ENCODE data around the gene MZT2B.
"Not testable (repeated sequence)": the region's sequence is repeated elsewhere in the genome, so short reads cannot be mapped to it uniquely, and the experiment has no call there.

MZT2B gene

DNA sequence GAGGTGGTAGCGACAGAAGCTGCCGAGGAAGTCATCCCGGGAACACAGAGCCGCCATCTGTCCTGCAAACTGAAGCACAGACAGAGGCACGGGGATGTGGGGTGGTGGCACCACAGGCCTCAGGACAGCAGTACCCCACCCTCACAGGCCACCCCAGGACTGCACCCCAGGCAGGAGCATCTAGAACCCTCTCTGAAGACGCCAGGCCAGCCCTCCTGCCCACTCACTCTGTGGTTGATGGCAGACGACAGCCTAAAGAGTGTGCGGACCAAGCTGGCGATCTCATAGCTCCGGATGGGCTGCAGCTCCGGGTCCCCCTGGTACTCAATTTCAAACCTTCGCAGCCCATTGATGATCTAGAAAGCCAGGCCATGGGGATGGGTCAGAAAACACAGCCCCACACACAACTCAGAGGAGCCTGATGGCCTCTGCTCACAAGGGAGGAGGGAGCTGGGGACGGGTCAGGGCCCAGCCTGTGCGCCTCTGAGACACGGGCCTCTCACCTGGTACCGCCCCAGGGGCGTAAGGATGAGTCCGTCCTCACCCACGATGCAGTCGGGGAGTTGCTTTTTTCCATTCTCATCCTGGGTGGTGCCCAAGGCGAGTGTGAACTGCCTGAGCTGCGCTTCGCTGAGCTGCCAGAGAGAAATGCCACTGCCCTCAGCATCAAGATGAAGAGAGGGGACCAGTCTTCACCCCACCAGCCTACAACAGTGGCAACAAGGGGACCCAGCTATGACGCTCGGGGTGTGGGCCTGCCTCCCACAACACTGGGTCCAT lies 29.1 kb upstream of the MZT2B start:
- DNase-seq (ENCODE audit: low read depth), result no peak

DNA sequence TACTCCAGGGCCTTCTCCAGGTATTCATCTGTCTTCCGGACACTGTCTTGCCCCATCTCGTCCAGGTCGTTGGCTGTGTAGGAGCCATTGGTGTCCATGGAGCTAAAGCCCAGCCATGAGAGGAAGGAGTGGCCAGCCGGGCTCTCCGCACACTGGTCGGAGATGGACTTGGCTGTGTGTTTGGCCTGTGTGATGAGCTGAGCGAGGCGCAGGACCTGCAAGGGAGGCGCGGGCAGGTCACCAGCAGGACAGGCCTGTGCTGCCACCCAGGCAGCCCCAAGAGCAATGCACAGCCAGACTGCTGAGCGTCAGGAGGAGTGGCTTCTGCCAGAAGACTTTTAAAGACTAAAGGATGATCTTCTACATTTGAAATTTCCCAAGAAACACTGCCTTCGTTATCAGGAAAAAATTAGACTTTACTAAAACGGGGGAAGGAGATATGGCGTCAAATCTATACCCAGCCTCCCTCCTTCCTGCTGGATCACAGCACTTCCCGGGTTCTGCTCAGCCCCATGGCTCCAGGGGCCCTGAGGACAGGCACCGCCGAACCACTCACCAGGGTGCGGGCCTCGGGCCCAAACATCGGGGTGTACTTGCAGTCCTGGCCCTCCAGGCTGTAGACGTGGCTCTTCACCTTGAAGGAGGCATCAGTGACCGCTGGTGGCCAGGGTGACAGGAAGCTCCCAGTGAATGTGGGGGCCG lies 28.2 kb upstream of the MZT2B start:
- not testable (repeated sequence) for DNase-seq (ENCODE audit: low read depth)

DNA sequence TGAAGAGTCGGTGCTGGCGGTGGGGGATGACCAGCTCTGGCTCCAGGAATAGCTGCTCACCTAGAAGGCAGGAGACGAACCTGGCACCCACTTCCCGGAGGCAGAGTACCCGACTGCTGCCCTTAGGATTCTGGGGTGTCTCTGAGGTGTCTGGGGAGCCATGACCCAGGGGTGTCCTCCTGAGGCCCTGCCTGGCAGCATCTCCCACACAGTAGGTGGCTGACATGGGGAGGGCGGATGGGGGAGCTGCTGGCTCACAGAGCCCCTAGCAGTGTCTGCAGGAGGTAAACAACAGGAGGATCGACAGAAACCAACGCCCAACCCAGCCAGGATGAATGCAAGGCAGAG lies 27.7 kb upstream of the MZT2B start:
- not testable (repeated sequence) for DNase-seq (ENCODE audit: low read depth)

DNA sequence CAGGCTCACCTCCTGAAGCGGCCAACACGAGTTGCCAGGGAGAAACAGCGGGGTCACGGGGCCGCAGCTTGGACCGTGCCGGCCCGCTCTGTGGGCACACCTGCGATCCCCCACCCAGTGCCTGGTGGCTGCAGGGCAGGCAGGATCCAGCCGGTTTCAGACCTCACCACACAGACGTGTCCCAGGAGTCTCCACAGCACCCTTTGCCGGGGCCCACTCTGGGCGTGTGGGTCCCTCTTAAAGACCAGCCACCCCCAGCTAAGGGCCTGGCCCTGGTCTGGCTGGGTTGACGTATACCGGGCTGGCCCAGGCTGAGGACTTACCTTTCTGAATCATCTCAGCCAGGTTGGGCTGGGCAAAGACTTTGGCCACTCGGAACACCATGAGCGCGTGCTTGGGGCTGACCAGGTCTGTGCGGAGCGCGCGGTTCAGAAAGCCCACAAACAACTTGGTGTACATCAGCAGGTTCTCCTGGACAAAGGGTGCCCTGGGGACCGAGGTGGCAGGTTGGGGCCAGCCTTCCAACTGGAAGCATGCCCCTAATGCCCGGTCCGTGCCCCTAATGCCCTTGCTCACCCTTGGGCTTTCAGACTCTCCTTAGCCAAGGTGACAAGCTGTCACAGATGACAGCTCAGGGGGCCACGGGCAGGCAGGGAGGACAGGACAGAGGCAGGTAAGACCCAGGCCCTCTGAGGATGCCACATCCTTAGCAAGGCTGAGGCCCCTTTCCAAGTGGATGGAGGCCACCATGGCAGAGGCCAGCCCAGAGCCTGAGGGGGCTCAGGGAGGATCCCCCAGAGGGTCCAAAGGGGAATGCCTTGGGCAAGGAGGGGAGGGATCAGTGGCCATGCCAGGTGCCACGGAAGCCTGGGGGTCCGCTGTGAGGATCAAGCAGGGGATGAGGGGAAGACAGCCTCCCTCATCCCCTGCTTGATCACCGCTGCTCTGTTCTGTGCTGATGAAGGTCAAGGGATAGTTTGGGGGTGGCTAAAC lies 27.0 kb upstream of the MZT2B start:
- DNase-seq (ENCODE audit: low read depth), result no peak

DNA sequence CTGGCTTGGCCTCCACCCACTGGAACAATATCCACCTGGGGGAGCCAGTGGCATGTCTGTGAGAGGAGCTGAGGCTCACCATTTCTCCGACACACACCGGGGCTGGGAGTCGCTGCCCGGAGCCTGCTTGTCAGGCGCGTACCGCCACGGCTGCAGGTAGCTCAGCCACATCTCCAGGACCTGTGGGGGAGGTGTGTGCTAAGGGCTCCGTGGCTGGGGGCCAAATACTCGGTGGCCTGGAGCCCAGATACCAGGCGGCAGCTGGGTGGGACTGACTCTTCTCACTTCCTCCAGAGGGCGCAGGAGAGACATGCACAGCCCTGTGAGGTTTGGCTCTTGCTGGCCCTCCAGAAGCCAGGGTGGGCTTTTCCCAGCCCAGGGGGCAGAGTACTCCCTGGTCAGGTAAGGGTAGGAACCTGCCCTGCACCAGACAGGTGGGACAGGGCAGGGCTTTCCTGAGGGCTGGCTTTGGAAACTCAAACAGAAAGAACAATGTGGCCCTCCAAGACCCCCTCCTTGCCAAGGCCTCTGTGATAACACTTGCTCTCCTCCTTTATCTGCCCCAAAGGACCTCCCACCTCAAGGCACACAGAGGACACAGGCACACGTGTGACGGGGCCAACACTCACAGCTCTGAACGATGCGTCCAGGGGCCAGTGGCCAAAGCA lies 26.0 kb upstream of the MZT2B start:
- not testable (repeated sequence) for DNase-seq (ENCODE audit: low read depth)

DNA sequence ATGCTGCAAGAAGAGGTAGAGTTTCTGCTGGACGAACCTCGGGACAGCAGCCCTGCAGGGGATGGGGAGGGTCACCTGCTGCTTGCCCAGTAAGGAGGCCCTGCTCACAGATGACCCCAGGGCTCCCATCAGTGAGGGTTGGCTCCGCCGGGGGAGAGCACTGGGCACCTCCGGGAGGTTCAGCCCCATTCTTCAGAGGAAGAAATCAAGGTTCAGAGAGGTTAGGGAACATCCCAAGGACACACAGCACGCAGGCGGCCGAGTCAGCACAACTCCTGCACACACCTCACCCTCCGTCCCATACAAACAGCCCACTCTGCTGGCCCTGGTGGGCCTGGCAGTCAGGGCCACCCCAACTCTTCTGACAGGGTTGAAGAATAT lies 25.4 kb upstream of the MZT2B start:
- DNase-seq (ENCODE audit: low read depth), result no peak

DNA sequence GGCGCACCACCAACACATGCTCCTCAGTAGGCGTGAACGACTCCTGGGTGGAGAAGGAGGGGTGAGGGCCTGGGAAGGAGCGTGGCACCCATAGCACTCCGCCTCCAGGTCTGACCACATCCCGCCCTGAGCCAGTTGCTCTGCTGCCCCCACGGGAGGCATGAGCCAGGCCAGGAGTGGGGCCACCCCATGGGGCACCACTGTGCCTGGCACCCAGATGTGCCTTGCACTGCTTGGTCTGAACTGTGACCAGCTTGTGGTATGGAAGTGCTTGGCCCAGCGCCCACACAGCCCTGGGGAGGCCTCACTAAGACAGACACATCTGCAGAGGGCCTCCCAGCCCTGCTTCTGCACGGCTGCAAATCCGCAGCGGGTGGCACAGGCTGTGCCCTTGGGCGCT lies 24.7 kb upstream of the MZT2B start:
- DNase-seq (ENCODE audit: low read depth), result not testable (repeated sequence)

DNA sequence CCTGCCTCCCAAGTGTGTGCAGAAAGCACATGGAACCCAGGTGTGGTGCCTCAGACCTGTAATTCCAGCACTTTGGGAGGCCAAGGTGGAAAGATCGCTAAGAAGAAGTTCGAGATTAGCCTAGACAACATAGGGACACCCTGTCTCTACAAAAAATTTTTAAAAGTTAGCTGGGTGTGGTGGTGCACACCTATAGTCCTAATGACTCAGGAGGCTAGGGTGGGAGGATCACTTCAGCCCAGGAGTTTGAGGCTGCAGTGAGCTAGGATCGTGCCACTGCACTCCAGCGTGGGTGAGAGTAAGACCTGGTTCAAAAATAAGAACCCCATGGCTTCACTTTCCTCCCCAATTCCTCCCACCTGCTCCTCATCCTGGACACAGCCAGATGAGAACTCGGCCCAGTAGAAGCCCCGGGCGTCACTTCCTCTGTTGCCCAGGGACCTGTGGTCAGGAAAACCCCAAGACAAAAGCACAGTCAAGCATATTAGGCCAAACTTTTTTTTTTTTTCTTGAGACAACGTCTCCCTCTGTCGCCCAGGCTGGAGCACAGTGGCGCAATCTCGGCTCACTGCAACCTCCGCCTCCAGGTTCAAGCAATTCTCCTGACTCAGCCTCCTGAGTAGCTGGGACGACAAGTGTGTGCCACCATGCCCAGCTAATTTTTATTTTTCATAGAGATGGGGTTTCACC lies 24.1 kb upstream of the MZT2B start:
- DNase-seq (ENCODE audit: low read depth), result not testable (repeated sequence)

DNA sequence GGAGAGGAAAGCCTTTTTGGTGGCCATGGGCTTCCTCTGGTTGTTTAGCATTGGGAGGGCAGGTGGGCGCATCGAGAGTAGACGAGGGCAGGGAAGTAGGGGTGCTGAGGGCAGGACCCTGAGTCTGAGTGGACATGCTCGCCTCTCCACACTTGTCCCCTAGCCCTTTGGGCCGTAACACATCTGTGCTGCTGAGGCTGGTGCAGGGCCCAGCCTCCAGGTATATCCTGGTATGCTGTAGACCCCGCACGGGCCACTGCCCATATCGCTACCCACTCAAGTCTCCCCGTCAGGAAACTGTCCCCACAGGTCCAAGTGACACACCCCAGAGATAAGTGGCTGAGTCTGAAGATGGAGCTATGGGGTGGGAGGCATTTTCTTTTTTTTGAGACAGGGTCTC lies 23.4 kb upstream of the MZT2B start:
- no peak for DNase-seq (ENCODE audit: low read depth)

DNA sequence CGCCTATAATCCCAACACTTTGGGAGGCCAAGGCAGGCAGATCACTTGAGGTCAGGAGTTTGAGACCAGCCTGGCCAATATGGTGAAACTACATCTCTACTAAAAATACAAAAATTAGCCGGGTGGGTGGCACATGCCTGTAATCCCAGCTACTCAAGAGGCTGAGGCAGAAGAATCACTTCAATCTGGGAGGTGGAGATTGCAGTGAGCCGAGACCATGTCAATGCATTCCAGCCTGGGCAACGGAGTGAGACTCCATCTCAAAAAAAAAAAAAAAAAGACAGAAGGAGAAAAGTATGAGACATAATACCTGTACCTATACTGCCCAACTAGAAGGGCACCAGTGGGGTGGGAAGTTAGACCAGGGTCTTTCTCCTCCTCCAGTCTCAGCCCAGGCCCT lies 22.7 kb upstream of the MZT2B start:
- not testable (repeated sequence) for DNase-seq (ENCODE audit: low read depth)

DNA sequence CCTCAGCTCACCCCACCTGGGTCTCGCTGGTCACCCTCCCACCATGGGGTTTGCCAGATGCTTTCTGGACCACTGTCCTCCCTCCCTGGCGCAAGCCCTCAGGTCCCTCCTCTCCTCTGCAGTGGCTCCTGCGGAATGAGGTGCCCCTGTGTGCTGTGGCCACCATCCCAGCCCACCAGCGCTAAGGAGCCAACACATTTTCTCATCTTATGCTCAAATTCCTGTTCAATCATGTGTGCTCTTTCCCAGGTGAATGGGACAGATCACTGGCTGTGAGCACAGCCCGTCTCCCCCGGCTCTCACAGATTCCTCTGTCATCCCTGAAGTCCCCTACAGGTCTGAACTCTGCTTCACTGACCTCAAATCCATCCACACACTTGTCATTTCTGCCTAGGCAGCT lies 21.9 kb upstream of the MZT2B start:
- DNase-seq (ENCODE audit: low read depth), result no peak

DNA sequence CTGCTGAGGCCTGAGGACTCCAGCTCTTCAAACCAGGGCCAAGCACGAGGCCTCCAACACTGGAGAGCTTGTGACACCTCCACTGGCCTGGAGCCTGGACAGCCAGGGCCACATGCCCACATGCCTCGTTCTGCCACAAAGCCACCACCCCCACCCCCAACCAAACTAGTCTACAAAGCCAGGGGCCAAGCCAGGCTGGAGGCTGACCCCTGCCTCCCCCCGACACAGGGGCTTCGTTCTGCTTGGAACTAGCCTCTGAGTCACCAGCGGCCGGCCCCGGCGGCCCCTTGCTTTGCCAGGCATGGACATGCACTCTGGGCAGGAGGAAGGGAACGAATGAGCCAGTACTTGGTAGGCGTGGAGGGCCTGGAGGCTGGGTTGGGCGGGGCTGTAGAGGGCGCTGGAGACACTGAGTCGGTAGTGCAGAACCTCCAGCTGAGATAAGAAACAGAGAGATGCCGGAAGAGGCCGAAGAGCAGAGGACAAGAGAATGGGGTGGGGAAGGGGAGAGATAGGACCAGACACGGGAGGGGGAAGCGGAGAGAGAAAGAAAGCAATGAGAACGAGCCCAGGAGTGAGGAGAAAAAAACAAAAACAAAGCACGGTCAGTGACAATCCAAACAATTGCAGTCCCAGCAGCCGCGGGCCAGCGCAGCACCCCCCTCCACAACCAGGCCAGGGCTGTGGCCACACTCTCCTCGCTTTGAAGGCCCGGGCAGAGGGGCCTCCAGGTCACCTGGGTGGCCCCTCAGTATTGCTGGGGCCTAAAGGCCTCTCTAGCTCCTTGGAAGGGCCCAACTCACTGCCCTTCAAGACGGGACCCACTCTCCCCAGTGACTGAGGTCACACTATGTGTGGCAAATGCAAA lies 21.0 kb upstream of the MZT2B start:
- not testable (repeated sequence) for DNase-seq (ENCODE audit: low read depth)

DNA sequence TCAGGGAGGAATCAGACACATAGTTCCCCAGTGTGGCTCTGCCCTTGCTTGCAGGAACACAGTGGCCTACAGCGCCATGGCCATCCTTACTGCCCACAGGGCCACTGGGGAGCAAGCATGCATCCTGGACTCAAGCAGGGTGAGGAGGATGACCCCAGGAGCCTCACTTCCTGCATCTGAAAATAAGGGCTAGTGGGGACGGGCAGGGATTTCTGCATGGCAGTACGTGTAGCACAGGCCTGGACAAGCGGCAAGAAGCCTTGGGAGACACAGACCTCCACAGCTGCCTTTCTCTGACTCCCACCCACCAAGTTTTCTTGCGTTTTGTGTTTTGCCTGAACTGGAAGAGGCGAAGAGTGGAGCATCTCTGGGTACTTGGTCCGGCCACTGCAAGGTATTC lies 19.6 kb upstream of the MZT2B start:
- DNase-seq (ENCODE audit: low read depth), result not testable (repeated sequence)

DNA sequence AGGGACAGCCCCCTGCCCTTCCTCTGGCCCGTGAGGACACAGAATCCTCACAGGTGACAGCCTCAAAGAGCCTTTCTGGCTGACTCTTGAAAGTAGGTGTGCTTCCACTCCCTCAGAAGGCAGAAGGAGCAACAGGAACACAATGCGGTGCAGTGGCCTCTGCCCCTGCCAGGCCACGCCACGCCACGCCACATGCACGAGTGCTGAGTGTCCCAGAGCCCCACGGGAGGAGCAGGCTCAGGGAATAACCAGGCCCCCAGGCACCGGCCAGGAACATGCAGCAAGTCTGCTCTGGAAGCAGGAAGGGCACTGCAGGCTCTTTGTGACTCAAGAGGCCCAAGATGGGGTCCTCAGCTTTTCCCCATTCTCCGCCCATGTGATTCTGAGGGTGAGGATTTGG lies 19.1 kb upstream of the MZT2B start:
- DNase-seq (ENCODE audit: low read depth), result no peak

DNA sequence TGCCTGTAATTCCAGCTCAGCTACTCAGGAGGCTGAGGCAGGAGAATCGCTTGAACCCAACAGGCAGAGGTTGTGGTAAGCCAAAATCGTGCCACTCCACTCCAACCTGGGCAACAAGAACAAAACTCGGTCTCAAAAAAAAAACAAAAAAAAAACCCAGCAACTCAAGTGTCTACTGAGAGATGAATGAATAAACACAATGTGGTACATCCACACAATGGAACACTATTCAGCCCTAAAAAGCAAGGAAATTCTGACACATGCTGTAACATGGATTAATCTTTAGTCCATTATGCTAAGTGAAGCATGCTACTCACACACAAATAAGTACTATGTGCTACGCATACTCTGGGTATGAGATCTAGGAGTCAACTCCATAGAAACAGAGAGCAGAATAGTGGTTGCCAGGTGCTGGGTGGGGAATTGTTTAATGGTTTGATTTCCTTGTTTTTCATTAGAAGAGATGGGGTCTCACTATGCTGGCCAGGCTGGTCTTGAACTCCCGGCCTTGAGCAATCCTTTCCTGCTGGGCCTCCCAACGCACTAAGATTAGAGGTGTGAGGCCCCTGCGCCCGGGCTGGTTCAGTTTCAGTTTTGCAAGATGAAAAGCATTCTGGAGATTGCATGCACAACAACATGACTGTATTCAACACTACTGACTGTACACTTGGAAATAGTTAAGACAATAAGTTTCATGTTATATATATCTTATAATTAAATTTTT lies 16.6 kb upstream of the MZT2B start:
- DNase-seq (ENCODE audit: low read depth), result no peak

DNA sequence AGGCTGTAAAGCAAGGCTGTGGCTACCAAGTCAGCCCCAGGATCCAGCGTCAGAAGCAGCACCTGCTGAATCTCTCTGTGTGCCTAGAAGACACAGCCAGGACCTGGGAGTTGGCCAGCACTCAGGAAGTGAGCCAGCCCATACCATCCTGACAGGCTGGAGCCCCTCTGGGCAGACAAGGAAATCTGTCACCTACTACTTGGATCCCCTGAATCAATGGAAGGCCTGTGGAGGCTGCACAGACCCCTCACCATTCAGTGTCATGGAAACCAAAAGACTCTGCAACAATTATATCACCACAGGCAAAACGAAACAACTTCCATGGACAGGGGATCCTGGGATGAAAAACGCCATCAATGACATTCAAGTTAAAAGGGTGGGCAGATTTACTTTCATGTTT lies 15.5 kb upstream of the MZT2B start:
- DNase-seq (ENCODE audit: low read depth), result not testable (repeated sequence)

DNA sequence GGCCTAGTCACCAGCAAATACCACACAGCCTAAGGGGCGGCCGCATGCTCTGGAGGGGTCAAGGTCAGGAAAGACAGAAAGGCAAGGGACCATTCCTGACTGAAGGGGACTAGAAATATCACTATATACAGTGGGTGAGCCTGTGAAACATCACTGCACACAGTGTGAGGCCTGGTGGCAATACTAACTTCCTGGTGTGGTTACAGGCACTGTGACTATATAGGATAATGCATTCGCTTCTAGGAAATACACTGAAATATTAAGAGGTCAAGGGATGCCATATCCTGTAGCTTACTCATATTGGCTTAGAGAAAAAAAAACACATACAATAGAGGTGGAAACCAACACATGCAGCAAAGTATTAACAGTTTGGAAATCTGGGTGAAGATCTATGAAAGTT lies 12.9 kb upstream of the MZT2B start:
- DNase-seq (ENCODE audit: low read depth), result not testable (repeated sequence)

DNA sequence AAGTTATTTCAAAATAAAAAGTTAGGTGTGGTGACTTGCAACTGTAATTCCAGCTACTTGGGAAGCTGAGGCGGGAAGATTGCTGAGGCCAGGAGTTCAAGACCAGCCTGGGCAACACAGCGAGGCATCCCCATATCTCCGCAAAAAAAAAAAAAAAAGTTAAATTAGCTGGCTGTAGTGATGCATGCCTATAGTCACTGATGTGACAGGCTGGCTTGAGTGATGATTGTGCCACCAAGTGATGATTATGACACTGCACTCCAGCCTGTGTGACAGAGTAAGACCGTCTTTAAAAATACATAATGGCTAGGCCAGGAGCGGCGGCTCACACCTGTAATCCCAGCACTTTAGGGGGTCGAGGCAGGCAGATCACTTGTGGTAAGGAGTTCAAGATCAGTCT lies 12.2 kb upstream of the MZT2B start:
- DNase-seq (ENCODE audit: low read depth), result no peak

DNA sequence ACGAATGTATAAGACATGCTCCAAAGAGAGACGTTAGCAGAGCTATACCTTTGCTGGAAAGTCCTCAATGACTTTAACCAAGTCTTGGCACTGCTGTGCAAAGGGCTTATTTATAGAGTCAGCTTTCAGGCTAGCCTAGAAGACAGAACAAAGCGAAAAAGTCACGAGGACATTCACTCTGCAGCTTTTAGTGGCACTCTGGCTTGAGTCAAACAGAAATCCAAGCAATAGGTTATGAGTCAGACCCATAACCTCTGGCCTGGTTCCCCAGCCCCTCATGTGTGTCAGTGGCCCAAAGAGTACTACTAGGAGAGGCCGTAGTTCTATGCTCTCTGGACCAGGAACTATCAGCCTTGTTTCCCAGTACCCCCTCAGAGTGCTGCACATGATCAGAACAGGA lies 7.2 kb upstream of the MZT2B start:
- not testable (repeated sequence) for DNase-seq (ENCODE audit: low read depth)

Measured in activated T-cell treated with anti-CD3 and anti-CD28 coated beads for 48 hours (primary cell).